Left renal cortex interstitium (tissue), 4 donors: ENCODE measurements around the gene ZNF587B. TPM values are rescaled to one million over a fixed set of nuclear protein-coding genes. Genes with fewer than 3 reads are reported as not detected.
A peak's percentile ranks its signal among the peaks of the same experiment; 100 is the strongest.
"Not testable (repeated sequence)": the region's sequence is repeated elsewhere in the genome, so short reads cannot be mapped to it uniquely, and the experiment has no call there.

ENCODE experiments used
- DNase-seq, 4 donors: peaks; one replicate each; pipeline ENCODE4 v3.0.0-alpha.2; 2013; ENCODE audit warnings: low read depth in 4 of 4, low spot score in 2 of 4, missing footprints in 1 of 4
- polyA plus RNA-seq, 4 donors: library from polyadenylated mRNA; unstranded; fragments of 120-200 nt; gene quantifications; one replicate each; pipeline ENCODE4 v1.2.1, GENCODE V29; 2013; ENCODE audit not compliant: insufficient read length in 4 of 4

Gene ZNF587B
- 10 to 100 TPM; 11.4 to 20.5 (median 14.5) TPM for polyA plus RNA-seq

- DNase-seq = peak in 2 of 4 donors; percentile 59 to 69
Observed at GRCh38 chr19:57830071-57830602, at the start of gene ZNF587B. Gene ZNF587B, plus strand, starts transcription at chr19:57830299. Its CDS starts 230 bp downstream, at chr19:57830529.

DNA sequence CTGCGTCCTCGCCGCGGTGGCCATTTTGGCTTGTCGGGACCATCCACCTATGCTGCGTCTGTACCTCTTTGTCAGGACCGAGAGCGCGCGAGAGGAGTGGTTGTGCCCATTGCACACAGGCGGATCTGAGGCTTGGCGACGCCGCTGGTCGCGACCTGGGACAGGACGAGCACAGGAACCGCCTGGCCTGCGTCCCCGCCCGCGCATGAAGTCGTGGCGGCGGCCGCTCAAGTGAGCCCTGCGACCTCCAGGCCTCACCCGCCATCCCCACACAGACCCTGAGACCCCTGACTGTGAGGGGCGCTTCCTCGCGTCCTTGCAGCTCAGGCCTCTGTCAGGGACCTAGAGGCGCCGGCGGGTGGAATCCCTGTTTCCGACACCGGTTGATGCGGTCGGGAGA is 43.8 kb upstream of the ZNF587B start:
- DNase-seq = no peak

GRCh38 chr19:57786906-57787305 is 43.2 kb upstream of the ZNF587B start:
- DNase-seq = no peak

GRCh38 chr19:57788114-57788692 is 41.9 kb upstream of the ZNF587B start:
- no peak for DNase-seq

DNA sequence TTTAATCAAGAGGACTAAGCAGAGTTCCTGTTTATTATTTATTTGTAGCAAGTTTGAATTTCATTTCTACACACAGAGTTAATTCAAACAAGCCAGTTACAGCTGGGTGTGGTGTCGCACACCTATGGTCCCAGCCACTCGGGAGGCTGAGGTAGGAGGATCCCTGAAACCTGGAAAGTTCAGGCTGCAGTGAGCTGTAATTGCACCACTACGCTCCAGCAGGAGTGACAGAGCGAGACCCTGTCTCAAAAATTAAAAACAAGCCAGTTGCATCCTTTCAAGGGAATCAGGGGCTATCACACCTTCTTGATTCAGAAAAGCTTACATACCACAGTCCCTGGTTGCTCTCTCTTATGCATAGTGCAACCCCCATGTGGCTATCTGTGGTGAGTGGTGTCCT is 40.8 kb upstream of the ZNF587B start:
- DNase-seq = no peak

DNA sequence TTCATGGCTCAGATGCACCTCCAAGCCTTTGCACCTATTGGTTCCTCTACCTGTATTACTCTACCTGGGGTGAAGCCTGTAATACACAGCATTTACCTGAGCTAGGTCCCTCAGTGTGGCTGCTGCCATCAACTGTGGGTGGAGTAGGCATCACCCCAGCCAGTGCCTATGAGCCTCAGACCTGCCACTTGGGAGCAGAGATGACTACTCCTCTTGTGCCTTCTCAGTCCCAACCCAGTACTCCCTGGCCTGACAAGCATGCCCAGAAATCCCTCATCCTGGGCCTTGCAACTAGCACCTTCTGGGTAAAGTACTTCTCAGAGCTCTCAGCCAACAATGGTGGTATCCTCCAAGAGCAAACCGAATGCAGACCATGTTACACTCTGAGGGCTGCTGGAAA is 33.5 kb upstream of the ZNF587B start:
- not testable (repeated sequence) for DNase-seq

- no peak for DNase-seq
Observed at GRCh38 chr19:57800696-57801095, 29.4 kb upstream of the ZNF587B start.

- DNase-seq = no peak
Observed at GRCh38 chr19:57802269-57802668, 27.8 kb upstream of the ZNF587B start.

DNA sequence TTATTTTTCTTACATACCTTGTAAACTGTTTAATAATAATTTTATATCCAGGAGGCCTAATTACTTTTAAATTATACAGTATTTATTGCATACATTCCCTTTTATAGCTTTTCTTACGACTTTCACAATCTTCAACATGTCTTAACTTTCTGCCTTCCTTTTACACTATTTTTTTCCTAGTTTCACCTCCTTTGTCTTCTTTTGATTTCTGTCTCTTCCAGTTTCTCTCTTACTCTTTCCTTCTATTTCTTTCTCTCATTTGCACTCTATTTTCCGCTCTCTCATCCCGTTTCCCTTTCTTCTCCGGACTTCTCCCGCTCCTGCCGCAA is 26.9 kb upstream of the ZNF587B start:
- DNase-seq = no peak

DNA sequence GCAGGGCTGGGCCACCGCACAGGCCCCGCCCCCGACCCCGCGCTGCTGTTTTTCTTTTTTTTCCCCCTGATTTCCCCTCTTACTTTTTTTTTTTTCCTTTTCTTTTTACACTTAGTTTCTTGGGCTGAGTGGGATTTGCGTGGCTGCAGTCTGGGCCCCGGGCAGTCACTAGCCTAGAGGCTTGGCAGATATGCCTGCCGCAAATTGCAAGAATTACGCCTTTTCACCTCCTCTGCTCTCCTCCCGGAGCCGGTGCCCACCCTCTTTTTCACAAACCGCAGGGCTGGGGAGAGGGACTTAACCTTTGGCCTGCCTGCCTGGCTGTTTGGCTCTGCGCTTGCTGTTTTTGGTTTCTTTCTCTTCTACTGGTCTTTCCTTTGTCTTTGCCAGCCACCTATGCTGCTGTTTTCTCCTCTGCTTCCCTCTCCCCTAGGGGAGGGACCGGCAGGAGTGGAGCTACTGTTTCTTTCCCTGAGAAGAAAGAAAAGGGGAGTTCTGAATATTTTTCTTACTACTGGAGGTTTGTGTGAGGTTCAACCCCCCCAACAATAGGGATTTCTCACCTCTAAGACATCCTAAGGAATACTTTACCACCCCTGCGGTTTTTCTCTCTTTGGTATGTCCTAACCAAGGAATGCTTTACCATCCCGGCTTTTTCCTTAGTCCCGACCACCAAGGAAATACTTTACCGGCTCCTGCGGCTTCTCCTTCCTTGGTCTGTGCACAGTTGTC is 26.3 kb upstream of the ZNF587B start:
- peak in 3 of 4 donors; percentile 34 to 61 (median 47) for DNase-seq

- no peak for DNase-seq
Observed at GRCh38 chr19:57807541-57807940, 22.6 kb upstream of the ZNF587B start.

GRCh38 chr19:57810410-57811295 is 19.4 kb upstream of the ZNF587B start:
- DNase-seq = not testable (repeated sequence)

DNA sequence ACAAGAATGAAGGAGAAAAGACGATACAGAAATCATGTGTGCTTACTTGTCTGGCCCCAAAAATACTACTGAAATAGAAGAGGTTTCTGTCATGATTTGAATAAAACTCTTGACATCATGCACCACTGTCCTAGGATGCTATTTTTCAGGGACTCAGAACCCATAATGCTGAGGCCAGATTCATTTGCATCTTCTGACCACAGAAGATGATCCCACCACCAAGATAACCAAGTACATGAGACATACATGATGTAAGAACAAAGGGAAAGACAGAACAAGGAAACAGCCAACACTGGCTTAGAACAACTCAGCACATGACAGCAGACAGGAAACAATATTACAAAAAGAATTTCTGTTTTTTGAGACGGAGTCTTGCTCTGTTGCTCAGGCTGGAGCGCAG is 17.9 kb upstream of the ZNF587B start:
- no peak for DNase-seq

GRCh38 chr19:57812975-57813820 is 16.9 kb upstream of the ZNF587B start:
- not testable (repeated sequence) for DNase-seq

GRCh38 chr19:57813919-57814504 is 16.1 kb upstream of the ZNF587B start:
- DNase-seq = no peak

DNA sequence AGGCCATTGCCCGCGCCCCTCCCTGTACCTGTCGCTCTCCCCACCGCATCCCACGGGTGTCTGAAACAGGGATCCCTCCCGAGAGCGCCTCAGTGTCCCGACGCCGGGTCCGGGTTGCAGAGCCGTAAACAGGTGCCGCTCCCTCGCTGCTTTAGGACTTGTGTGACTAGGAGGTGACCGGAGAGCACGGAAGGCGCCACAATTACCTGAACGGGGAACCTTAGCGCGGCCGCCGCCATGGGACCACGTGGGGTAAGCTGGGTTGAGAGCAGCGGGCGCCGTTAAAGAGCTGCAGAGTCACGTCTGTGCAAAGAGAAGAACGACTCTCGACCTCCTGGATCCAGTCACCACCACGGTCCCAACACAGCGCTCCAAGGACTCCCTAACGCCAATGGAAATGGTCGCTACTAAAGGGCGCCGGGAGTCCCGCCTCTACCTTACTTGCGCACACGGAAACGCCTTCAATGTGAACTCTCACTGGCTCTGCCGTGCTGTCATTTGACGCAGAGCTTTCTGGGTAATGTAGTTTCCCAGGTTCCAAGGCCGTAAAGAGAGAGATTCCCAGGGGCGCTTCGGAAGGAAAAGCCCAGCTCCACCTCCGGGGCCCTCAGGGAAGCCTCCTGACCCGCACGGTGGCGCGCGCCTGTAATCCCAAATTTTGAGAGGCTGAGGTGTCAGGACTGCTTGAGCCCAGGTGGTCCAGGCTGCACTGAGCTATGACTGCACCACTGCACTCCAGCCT is 15.4 kb upstream of the ZNF587B start, which contains the start of gene ZNF552:
TSS of gene ZNF552 (minus strand) at position 409 of the 742 bp plus-strand sequence. CDS start at position 239, 170 bp downstream.
- DNase-seq = peak; percentile 74 to 93 (median 82)

DNA sequence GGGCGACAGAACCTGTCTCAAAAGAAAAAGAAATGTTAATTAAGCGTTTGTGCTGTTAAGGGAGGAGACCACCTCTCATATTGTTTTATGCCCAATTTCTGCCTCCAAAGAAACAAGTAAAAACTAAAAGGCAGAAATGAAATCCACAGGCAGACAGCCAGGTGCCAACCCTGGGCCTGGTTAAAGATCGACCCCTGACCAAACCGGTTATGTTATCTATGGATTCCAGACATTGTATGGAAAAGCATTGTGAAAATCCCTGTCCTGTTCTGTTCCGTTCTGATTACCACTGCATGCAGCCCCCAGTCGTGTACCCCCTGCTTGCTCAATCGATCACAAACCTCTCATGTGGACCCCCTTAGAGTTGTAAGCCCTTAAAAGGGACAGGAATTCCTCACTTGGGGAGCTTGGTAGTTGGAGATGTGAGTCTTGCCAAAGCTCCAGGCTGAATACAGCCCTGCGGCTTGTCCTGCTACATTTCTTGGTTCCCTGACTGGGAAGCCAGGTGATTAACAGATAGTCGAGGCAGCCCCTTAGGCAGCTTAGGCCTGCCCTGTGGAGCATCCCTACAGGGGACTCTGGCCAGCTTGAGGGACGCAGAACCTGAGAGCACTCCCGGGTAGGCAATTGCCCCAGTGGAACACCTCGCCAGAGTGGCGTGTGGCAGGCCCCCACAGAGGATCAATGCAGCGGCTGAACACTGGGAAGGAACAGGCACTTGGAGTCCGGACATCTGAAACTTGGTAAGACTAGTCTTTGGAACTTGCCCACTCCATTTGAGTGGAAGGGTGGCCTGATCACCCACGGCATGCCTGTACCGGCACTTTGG is 14.6 kb upstream of the ZNF587B start:
- DNase-seq = no peak

- DNase-seq = no peak
Observed at GRCh38 chr19:57816652-57817051, 13.4 kb upstream of the ZNF587B start.
